ENCODE data around the gene RAP1A. TPM values are rescaled to one million over a fixed set of nuclear protein-coding genes. Genes with fewer than 3 reads are reported as not detected.

Gene RAP1A
- polyA plus RNA-seq, 1 donor (not counting 4 experiments of a cell fraction or from before 2014, with no cell fraction given), result 70.3 TPM

GRCh38 chr1:111734856-111735255 lies 115.3 kb downstream of the RAP1A start:
- DNase-seq (ENCODE audit: low read depth, low spot score) (no peak), FAIRE-seq (no peak)
- H3K27ac ChIP-seq (ENCODE audit: control insufficient read depth, insufficient read depth, low read length), result no peak overlapping the region
- peaks cover 24% of the 10 kb centered on the region for H3K4me1 ChIP-seq (ENCODE audit: control insufficient read depth, extremely low read depth, insufficient read depth, low read length)
- H3K79me2 ChIP-seq (ENCODE audit: control insufficient read depth, insufficient read depth, low read length), result no peaks in the 10 kb centered on the region
- dilution Hi-C loops (cut with MboI; ENCODE audit: extremely low pct_ligation_motif_present, low sequenced_read_pairs), result no loop called here
- no peak overlapping the region for H3K4me3 ChIP-seq (ENCODE audit: control insufficient read depth in 2 of 3, extremely low read depth in 1 of 3, insufficient read depth in 2 of 3, low read depth in 1 of 3, low read length in 3 of 3)
- H3K9ac ChIP-seq (ENCODE audit: control insufficient read depth, extremely low read depth, insufficient read depth, low read length), result no peak overlapping the region
- H3K4me2 ChIP-seq (ENCODE audit: control insufficient read depth, extremely low read depth, insufficient read depth, low read depth, low read length), result no peak overlapping the region
- no peaks in the 10 kb centered on the region for H3K27me3 ChIP-seq (ENCODE audit: control insufficient read depth, extremely low read depth, insufficient read depth, low read length)
- H3K9me1 ChIP-seq (ENCODE audit: control insufficient read depth, extremely low read depth, insufficient read depth, low read length), result no peaks in the 10 kb centered on the region
- no peak overlapping the region for H2AFZ ChIP-seq (ENCODE audit: control insufficient read depth, low read length)
- H3K36me3 ChIP-seq (ENCODE audit: control insufficient read depth in 2 of 2, extremely low read depth in 1 of 2, insufficient read depth in 2 of 2, low read length in 2 of 2), result no peaks in the 10 kb centered on the region
- TF ChIP-seq CTCF (optimal IDR thresholded peaks at IDR 0.05 in 1 of 3, IDR thresholded peaks at IDR 0.05 in 1 of 3, conservative IDR thresholded peaks at IDR 0.05 in 1 of 3; ENCODE audit: extremely low read depth in 1 of 3, insufficient read depth in 2 of 3, low read length in 3 of 3), result no peak
- TF ChIP-seq EZH2 (IDR thresholded peaks at IDR 0.05; ENCODE audit: low read length), result no peak
- no peaks in the 10 kb centered on the region for H4K20me1 ChIP-seq (ENCODE audit: control insufficient read depth, extremely low read depth, insufficient read depth, low read length)
- H3K9me3 ChIP-seq (ENCODE audit: control insufficient read depth, low read depth, low read length), result no peaks in the 10 kb centered on the region

- TF ChIP-seq CTCF (optimal IDR thresholded peaks at IDR 0.05 in 1 of 3, IDR thresholded peaks at IDR 0.05 in 1 of 3, conservative IDR thresholded peaks at IDR 0.05 in 1 of 3; ENCODE audit: extremely low read depth in 1 of 3, insufficient read depth in 2 of 3, low read length in 3 of 3), result no peak
- no peak for TF ChIP-seq EZH2 (IDR thresholded peaks at IDR 0.05; ENCODE audit: low read length)
- H3K27me3 ChIP-seq (ENCODE audit: control insufficient read depth, extremely low read depth, insufficient read depth, low read length), result no peaks in the 10 kb centered on the region
- no peaks in the 10 kb centered on the region for H3K79me2 ChIP-seq (ENCODE audit: control insufficient read depth, insufficient read depth, low read length)
- peaks cover 27% of the 10 kb centered on the region for H3K4me1 ChIP-seq (ENCODE audit: control insufficient read depth, extremely low read depth, insufficient read depth, low read length)
- no peak for DNase-seq (ENCODE audit: low read depth, low spot score)
- no peaks in the 10 kb centered on the region for H3K36me3 ChIP-seq (ENCODE audit: control insufficient read depth in 2 of 2, extremely low read depth in 1 of 2, insufficient read depth in 2 of 2, low read length in 2 of 2)
- H3K4me3 ChIP-seq (ENCODE audit: control insufficient read depth in 2 of 3, extremely low read depth in 1 of 3, insufficient read depth in 2 of 3, low read depth in 1 of 3, low read length in 3 of 3), result no peak overlapping the region
- no peak overlapping the region for H3K27ac ChIP-seq (ENCODE audit: control insufficient read depth, insufficient read depth, low read length)
- dilution Hi-C loops (cut with MboI; ENCODE audit: extremely low pct_ligation_motif_present, low sequenced_read_pairs), result no loop called here
- H3K9me1 ChIP-seq (ENCODE audit: control insufficient read depth, extremely low read depth, insufficient read depth, low read length), result no peaks in the 10 kb centered on the region
- no peak overlapping the region for H3K9ac ChIP-seq (ENCODE audit: control insufficient read depth, extremely low read depth, insufficient read depth, low read length)
- H3K4me2 ChIP-seq (ENCODE audit: control insufficient read depth, extremely low read depth, insufficient read depth, low read depth, low read length), result no peak overlapping the region
- no peaks in the 10 kb centered on the region for H3K9me3 ChIP-seq (ENCODE audit: control insufficient read depth, low read depth, low read length)
- no peaks in the 10 kb centered on the region for H4K20me1 ChIP-seq (ENCODE audit: control insufficient read depth, extremely low read depth, insufficient read depth, low read length)
- FAIRE-seq, result no peak
- no peak overlapping the region for H2AFZ ChIP-seq (ENCODE audit: control insufficient read depth, low read length)
Observed at GRCh38 chr1:111735321-111735720, 115.7 kb downstream of the RAP1A start.
